GM20431 (cell line): ENCODE data around the gene S100A8.
"Not testable (repeated sequence)": the region's sequence is repeated elsewhere in the genome, so short reads cannot be mapped to it uniquely, and the experiment has no call there.

Experiments used
- in situ Hi-C: fragments of 300-500 bp; cut with MseI, MboI; formaldehyde crosslinking; loops from one replicate; pipeline ENCODE4 v1.15.0; 2020; ENCODE audit warnings: low sequenced_read_pairs; ENCODE audit not compliant: unreplicated experiment

The S100A8 gene

GRCh38 chr1:153352523-153352922 is 38.4 kb downstream of the S100A8 start:
- in situ Hi-C loops, result loop anchor here (10.0 kb wide), 1 partner anchor 122 kb away; no protein-coding TSS in a partner anchor

- in situ Hi-C loops, result loop anchor here (10.0 kb wide), 1 partner anchor 124 kb away; no protein-coding TSS in a partner anchor
Observed at GRCh38 chr1:153350321-153350957, 40.4 kb downstream of the S100A8 start.

- in situ Hi-C loops, result loop anchor here (10.0 kb wide), 1 partner anchor 125 kb away; no protein-coding TSS in a partner anchor
Observed at GRCh38 chr1:153349363-153350320, 41.2 kb downstream of the S100A8 start.

GRCh38 chr1:153348511-153349362 is 42.1 kb downstream of the S100A8 start, which contains the start of gene PGLYRP4:
PGLYRP4 (minus strand) TSS chr1:153348841; CDS start chr1:153347932, 909 bp downstream.
- in situ Hi-C loops, result no loop called here

GRCh38 chr1:153347856-153348255 is 43.0 kb downstream of the S100A8 start:
- in situ Hi-C loops, result no loop called here

- in situ Hi-C loops, result not testable (repeated sequence)
Observed at GRCh38 chr1:153347049-153347448, 43.8 kb downstream of the S100A8 start.

- in situ Hi-C loops, result no loop called here
Observed at GRCh38 chr1:153346077-153346723, 44.7 kb downstream of the S100A8 start.

GRCh38 chr1:153345187-153346076 is 45.4 kb downstream of the S100A8 start:
- in situ Hi-C loops, result no loop called here

- in situ Hi-C loops, result no loop called here
Observed at GRCh38 chr1:153344718-153345025, 46.2 kb downstream of the S100A8 start.

GRCh38 chr1:153343811-153344717 is 46.8 kb downstream of the S100A8 start:
- in situ Hi-C loops, result no loop called here

GRCh38 chr1:153343040-153343681 is 47.7 kb downstream of the S100A8 start:
- in situ Hi-C loops, result no loop called here

- in situ Hi-C loops, result no loop called here
Observed at GRCh38 chr1:153342178-153342577, 48.7 kb downstream of the S100A8 start.

GRCh38 chr1:153341431-153341934 is 49.4 kb downstream of the S100A8 start:
- in situ Hi-C loops, result no loop called here

GRCh38 chr1:153340356-153340755 is 50.5 kb downstream of the S100A8 start:
- in situ Hi-C loops, result no loop called here
